H1 (cell line): ENCODE measurements around the gene MYO15B. TPM values are rescaled to one million over a fixed set of nuclear protein-coding genes. Genes with fewer than 3 reads are reported as not detected.

Experiments
- CEBPB ChIP-seq: IDR thresholded peaks from 2 replicates; pipeline ENCODE4 v1.6.1; 2012; ENCODE audit warnings: low read depth, low read length
- ZNF274 ChIP-seq: IDR thresholded peaks from 2 replicates; pipeline ENCODE4 v1.7.0; 2012; ENCODE audit warnings: low read length, borderline replicate concordance; ENCODE audit errors: extremely low read depth
- polyA plus RNA-seq, 7 experiments: library from polyadenylated mRNA; depleted of rRNA in 3 of 7; stranded (reverse) in 5 of 7; unstranded in 2 of 7; fragments of >200 nt in 5 of 7; fragments of 200-250 nt in 2 of 7; gene quantifications; 1 replicate in 5 of 7; 2 replicates in 1 of 7; 4 replicates in 1 of 7; pipeline versions ENCODE4 v1.2.1 to v1.2.3, GENCODE V29; 2011 to 2013; ENCODE audit warnings: missing spikeins in 2 of 7, mixed read lengths in 2 of 7
- total RNA-seq: library from RNA; stranded (reverse); fragmentation: NEBNext Ultra II Directional; extraction: Animal tissue kit (Norgen Biotek cat#: 25700); gene quantifications from 2 replicates; pipeline ENCODE4 v1.2.1, GENCODE V29; 2021

Gene MYO15B
- total and polyA plus RNA-seq, 2 of the 8 experiments (the other 6 are each of a cell fraction or from before 2014, with no cell fraction given) = 7.1 to 11.2 TPM

GRCh38 chr17:75551266-75551665 lies 36.3 kb upstream of the MYO15B start (continued):
- TF ChIP-seq ZNF274 = no peak
- no peak for TF ChIP-seq CEBPB
